OCI-LY3 (cell line): ENCODE results near the gene CDK3.

Experiments
- H2AFZ ChIP-seq: fragments of 200-600, 300-600 bp; shearing (Covaris generic); 2 replicates; pipeline ENCODE4 v1.6.0; 2014; ENCODE audit warnings: antibody characterized with exemption, low read depth, low read length
- H3K27ac ChIP-seq: fragments of 200-600, 300-600 bp; sonication (generic); 2 replicates; pipeline ENCODE4 v1.5.1; 2014; ENCODE audit warnings: mild to moderate bottlenecking, low read length, moderate library complexity, mixed read lengths
- H3K27me3 ChIP-seq: fragments of 200-600, 300-600 bp; sonication (generic); 2 replicates; pipeline ENCODE4 v1.6.1; 2014; ENCODE audit warnings: low read depth, low read length, mixed read lengths
- H3K36me3 ChIP-seq: fragments of 200-600, 300-600 bp; sonication (generic); replicated peaks from 2 replicates; pipeline ENCODE3; 2014; ENCODE audit warnings: low read depth, low read length, mixed read lengths
- H3K4me1 ChIP-seq: fragments of 300-600, 200-600 bp; sonication (generic); 2 replicates; pipeline ENCODE4 v1.6.1; 2014; ENCODE audit warnings: low read length, mixed read lengths
- H3K4me2 ChIP-seq: fragments of 200-600, 300-600 bp; sonication (generic); 2 replicates; pipeline ENCODE4 v1.6.1; 2014; ENCODE audit warnings: low read length, mixed read lengths
- H3K4me3 ChIP-seq: fragments of 300-600, 200-600 bp; sonication (generic); 2 replicates; pipeline ENCODE4 v1.5.1; 2014; ENCODE audit warnings: antibody characterized with exemption, mild to moderate bottlenecking, low read length, moderate library complexity
- H3K79me2 ChIP-seq: fragments of 300-600, 200-600 bp; shearing (Covaris generic); 2 replicates; pipeline ENCODE4 v1.6.1; 2014; ENCODE audit warnings: mild to moderate bottlenecking, low read length, mixed read lengths
- H3K9ac ChIP-seq: fragments of 300-600, 200-600 bp; shearing (Covaris generic); 2 replicates; pipeline ENCODE4 v1.6.0; 2014; ENCODE audit warnings: mild to moderate bottlenecking, low read length, moderate library complexity
- H3K9me3 ChIP-seq: fragments of 200-600, 300-600 bp; shearing (Covaris generic); 2 replicates; pipeline ENCODE4 v1.6.1; 2014; ENCODE audit warnings: low read length, mixed read lengths; ENCODE audit not compliant: insufficient read depth
- H4K20me1 ChIP-seq: fragments of 200-600, 300-600 bp; sonication (generic); 2 replicates; pipeline ENCODE4 v1.6.1; 2016; ENCODE audit warnings: low read length, mixed read lengths; ENCODE audit not compliant: insufficient read depth
- CTCF ChIP-seq: fragments of 200-600, 300-600 bp; sonication (generic); IDR thresholded peaks from 2 replicates; pipeline ENCODE4 v1.5.1; 2014; ENCODE audit warnings: antibody characterized with exemption, low read length, low read depth
- EZH2phosphoT487 ChIP-seq: fragments of 200-600 bp; shearing (Covaris generic); IDR thresholded peaks from 2 replicates; pipeline ENCODE4 v1.6.1; 2018; ENCODE audit warnings: antibody characterized with exemption, mixed run types, low read depth

CDK3 gene

DNA sequence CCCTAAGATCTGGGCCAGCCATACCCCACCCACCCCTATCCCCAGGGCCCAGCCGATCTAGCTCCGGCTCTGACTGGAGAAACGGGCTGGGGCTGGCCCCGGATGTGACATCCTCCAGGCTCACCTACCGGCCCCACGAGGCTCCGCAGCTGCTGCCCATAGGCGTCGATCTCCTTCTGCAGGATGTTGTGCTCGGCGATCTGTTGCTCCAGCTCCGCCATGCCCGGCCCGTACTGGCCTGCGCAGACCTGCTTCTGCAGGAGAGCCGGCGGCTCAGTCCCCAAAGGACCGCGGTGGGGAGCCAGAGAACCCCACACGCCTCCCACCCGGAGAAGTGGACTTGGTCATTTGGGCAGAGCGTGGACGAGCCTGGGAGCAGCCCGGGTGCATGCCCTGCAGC lies 21.6 kb downstream of the CDK3 start:
- Histone ChIP-seq H3K79me2 (no peaks in the 10 kb centered on the region), H3K4me3 (no peak overlapping the region), H3K4me2 (no peak overlapping the region), H3K9me3 (no peaks in the 10 kb centered on the region), H3K36me3 (no peaks in the 10 kb centered on the region), H3K9ac (no peak overlapping the region), H4K20me1 (no peaks in the 10 kb centered on the region), H3K27ac (no peak overlapping the region), H3K4me1 (no peaks in the 10 kb centered on the region), H3K27me3 (no peaks in the 10 kb centered on the region), H2AFZ (no peak overlapping the region)
- TF ChIP-seq EZH2phosphoT487 (no peak), CTCF (no peak)

DNA sequence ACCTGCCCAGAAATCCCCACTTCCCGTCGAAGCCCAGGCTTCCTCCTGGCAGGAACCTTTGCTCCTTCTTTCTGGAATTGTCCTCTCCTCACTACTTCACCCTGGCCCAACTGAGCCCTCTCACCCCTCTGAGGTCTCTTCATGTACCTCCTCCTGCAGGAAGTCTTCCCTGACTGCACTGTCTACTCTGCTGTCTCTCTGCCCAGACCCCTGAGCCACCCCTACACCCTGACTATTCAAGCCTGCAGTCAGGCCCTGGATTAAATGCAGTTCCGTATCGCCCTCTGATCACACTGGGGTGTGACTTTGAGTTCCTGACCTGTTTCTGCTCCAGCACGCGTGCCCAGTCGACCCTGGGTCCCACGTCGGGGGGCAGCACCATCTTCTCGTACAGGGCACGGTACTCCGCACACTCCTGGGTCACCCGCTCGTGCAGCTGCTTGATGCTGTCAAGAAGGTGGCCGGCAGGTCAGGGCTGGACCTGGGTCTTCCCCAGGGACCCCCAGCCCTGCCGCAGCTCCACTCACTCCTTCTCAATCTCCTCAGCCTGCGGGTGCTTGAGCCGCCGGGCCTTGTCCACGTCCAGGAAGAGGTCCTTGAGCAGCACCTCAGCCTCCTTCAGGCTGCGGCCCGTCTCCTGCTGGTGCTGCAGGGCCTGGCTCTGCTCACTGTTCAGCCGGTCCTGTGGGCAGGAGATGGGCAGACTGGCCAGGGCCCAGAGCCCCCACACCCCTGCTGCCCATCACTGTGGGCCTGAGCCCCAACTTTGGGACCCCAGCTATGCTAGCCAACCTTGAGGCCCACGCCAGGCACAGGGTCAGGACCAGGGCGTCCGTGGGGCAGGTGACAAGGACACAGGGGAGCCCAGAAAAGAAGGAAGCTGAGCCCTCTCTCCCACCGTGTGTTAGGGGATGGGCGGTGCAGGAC lies 22.6 kb downstream of the CDK3 start:
- no peak overlapping the region for H3K9ac ChIP-seq
- H3K4me1 ChIP-seq: no peaks in the 10 kb centered on the region
- no peak for TF ChIP-seq CTCF
- TF ChIP-seq EZH2phosphoT487: no peak
- no peaks in the 10 kb centered on the region for H3K27me3 ChIP-seq
- no peaks in the 10 kb centered on the region for H3K9me3 ChIP-seq
- no peak overlapping the region for H3K27ac ChIP-seq
- H3K79me2 ChIP-seq: no peaks in the 10 kb centered on the region
- H3K36me3 ChIP-seq: no peaks in the 10 kb centered on the region
- H2AFZ ChIP-seq: no peak overlapping the region
- H3K4me2 ChIP-seq: no peak overlapping the region
- no peaks in the 10 kb centered on the region for H4K20me1 ChIP-seq
- H3K4me3 ChIP-seq: no peak overlapping the region

DNA sequence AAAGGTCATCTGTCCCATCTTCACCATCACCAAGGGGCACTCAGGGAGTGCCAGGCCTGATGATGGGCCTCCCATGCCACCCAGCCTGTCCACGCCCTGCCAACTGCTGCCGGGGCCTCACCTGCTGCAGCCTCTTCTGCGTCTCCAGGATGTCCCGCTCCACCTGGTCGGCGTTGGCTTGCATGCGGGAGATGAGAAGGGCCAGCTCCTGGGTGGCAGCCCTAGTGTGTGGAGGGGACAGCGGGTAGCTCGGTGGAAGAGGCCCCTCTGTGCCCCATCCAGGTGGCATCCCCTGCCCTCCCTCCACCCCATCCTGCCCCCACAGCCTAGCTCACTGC lies 23.2 kb downstream of the CDK3 start:
- no peak for TF ChIP-seq EZH2phosphoT487
- no peak for TF ChIP-seq CTCF
- no peak overlapping the region for H2AFZ ChIP-seq
- H4K20me1 ChIP-seq: no peaks in the 10 kb centered on the region
- H3K36me3 ChIP-seq: no peaks in the 10 kb centered on the region
- no peaks in the 10 kb centered on the region for H3K27me3 ChIP-seq
- no peak overlapping the region for H3K4me2 ChIP-seq
- H3K4me3 ChIP-seq: no peak overlapping the region
- no peak overlapping the region for H3K27ac ChIP-seq
- no peaks in the 10 kb centered on the region for H3K4me1 ChIP-seq
- no peaks in the 10 kb centered on the region for H3K79me2 ChIP-seq
- no peak overlapping the region for H3K9ac ChIP-seq
- no peaks in the 10 kb centered on the region for H3K9me3 ChIP-seq

- Histone ChIP-seq H3K79me2 (no peaks in the 10 kb centered on the region), H3K9ac (no peak overlapping the region), H3K4me3 (no peak overlapping the region), H3K4me2 (no peak overlapping the region), H3K4me1 (no peaks in the 10 kb centered on the region), H3K36me3 (no peaks in the 10 kb centered on the region), H3K27ac (no peak overlapping the region), H3K9me3 (no peaks in the 10 kb centered on the region), H2AFZ (no peak overlapping the region), H3K27me3 (no peaks in the 10 kb centered on the region), H4K20me1 (no peaks in the 10 kb centered on the region)
- TF ChIP-seq EZH2phosphoT487 (no peak), CTCF (no peak)
Observed at GRCh38 chr17:76024353-76024752, 23.7 kb downstream of the CDK3 start.
